RWPE2 (cell line): Measurements from ENCODE around the gene PIK3CD.

ENCODE experiments used
- ATAC-seq: fragments of 200-7000 bp; cut with Tn5 transposase; 3 replicates; pipeline ENCODE4 v1.9.1; 2021; ENCODE audit warnings: low read depth
- DNase-seq: peaks from one replicate; pipeline ENCODE4 v3.0.0-alpha.2; 2020; ENCODE audit warnings: low spot score
- H3K27ac ChIP-seq: fragments of 450-650 bp; 2 replicates; pipeline ENCODE4 v1.5.1; 2017; ENCODE audit warnings: mild to moderate bottlenecking; ENCODE audit not compliant: poor library complexity, severe bottlenecking
- H3K27me3 ChIP-seq: fragments of 250-450 bp; sonication (Bioruptor Pico); 2 replicates; pipeline ENCODE4 v1.5.1; 2021; ENCODE audit warnings: mild to moderate bottlenecking, moderate library complexity; ENCODE audit not compliant: insufficient read depth, poor library complexity, severe bottlenecking
- H3K36me3 ChIP-seq: fragments of 250-450 bp; sonication (Bioruptor Pico); 2 replicates; pipeline ENCODE4 v1.5.1; 2020; ENCODE audit warnings: low read depth, mild to moderate bottlenecking, moderate library complexity
- H3K4me1 ChIP-seq: fragments of 250-450 bp; sonication (Bioruptor Pico); 2 replicates; pipeline ENCODE4 v1.5.1; 2021; ENCODE audit warnings: mild to moderate bottlenecking, moderate library complexity; ENCODE audit not compliant: insufficient read depth, poor library complexity, severe bottlenecking
- H3K4me3 ChIP-seq: fragments of 250-450 bp; sonication (Bioruptor Pico); 2 replicates; pipeline ENCODE4 v1.5.1; 2021; ENCODE audit warnings: mild to moderate bottlenecking, moderate library complexity; ENCODE audit not compliant: severe bottlenecking
- H3K9me3 ChIP-seq: fragments of 250-450 bp; sonication (Bioruptor Pico); 2 replicates; pipeline ENCODE4 v1.5.1; 2021; ENCODE audit warnings: mild to moderate bottlenecking, moderate library complexity; ENCODE audit not compliant: severe bottlenecking
- TF ChIP-seq, protein P1 (sequence below): fragments of 450-650 bp; IDR thresholded peaks from one replicate; pipeline ENCODE4 v1.5.1; 2017; ENCODE audit warnings: mild to moderate bottlenecking, moderate library complexity; ENCODE audit not compliant: poor library complexity, severe bottlenecking

PIK3CD gene

DNA sequence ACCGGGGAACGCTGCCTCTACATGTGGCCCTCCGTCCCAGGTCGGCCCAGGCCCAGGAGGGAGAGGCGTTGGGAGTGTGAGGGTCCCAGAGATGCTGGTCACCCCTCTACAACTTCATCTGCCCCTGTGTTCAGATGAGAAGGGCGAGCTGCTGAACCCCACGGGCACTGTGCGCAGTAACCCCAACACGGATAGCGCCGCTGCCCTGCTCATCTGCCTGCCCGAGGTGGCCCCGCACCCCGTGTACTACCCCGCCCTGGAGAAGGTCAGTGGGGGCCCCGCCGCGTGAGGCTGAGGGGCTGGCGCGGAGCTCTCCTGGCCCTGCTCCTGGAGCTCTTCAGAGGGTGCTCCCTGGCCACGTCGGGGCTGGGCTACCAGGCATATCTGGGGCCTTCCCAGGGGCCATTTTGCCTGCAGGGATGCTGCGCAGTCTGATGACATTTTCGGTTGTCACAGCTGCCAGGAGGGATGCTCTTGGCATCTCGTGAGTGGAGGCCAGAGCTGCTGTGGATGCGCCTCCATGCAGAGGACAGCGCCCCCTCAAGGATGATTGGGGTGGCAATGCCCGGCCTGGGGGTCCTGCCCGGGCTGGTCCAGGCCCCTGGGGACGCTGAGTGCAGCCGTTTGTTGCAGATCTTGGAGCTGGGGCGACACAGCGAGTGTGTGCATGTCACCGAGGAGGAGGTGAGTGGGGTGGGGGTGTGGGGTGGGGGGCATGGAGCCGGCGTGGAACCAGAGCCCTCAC is 68.6 kb downstream of the PIK3CD start:
- DNase-seq (no peak), ATAC-seq (no peak)
- Histone ChIP-seq H3K4me1 (no peaks in the 10 kb centered on the region), H3K27ac (no peak overlapping the region), H3K27me3 (no peaks in the 10 kb centered on the region), H3K9me3 (no peaks in the 10 kb centered on the region), H3K36me3 (peaks cover 37% of the 10 kb centered on the region), H3K4me3 (no peak overlapping the region)
- TF ChIP-seq, protein P1, sequence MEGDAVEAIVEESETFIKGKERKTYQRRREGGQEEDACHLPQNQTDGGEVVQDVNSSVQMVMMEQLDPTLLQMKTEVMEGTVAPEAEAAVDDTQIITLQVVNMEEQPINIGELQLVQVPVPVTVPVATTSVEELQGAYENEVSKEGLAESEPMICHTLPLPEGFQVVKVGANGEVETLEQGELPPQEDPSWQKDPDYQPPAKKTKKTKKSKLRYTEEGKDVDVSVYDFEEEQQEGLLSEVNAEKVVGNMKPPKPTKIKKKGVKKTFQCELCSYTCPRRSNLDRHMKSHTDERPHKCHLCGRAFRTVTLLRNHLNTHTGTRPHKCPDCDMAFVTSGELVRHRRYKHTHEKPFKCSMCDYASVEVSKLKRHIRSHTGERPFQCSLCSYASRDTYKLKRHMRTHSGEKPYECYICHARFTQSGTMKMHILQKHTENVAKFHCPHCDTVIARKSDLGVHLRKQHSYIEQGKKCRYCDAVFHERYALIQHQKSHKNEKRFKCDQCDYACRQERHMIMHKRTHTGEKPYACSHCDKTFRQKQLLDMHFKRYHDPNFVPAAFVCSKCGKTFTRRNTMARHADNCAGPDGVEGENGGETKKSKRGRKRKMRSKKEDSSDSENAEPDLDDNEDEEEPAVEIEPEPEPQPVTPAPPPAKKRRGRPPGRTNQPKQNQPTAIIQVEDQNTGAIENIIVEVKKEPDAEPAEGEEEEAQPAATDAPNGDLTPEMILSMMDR, result no peak

DNA sequence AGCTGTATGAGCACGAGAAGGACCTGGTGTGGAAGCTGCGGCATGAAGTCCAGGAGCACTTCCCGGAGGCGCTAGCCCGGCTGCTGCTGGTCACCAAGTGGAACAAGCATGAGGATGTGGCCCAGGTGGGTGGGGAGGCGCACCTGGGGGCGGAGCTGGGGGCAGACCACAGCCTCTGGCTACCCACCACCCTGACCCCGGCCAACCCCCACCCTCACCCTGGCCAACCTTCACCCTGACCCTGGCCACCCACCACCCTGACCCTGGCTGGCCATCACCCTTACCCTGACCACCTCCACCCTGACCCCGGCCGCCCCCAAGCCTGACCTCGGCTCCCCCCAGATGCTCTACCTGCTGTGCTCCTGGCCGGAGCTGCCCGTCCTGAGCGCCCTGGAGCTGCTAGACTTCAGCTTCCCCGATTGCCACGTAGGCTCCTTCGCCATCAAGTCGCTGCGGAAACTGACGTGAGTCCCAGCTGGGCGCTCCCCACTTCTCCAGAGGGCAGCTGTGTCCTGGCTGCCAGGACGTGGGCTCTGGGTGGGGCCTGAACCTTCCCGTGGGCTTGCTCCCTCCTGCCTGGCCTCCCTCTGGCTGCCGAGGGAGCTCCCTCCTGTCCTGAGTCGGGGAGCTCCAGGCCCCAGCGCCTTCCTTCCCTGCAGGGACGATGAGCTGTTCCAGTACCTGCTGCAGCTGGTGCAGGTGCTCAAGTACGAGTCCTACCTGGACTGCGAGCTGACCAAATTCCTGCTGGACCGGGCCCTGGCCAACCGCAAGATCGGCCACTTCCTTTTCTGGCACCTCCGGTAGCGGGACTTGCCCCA is 69.5 kb downstream of the PIK3CD start:
- H3K27ac ChIP-seq, result no peak overlapping the region
- no peaks in the 10 kb centered on the region for H3K9me3 ChIP-seq
- no peak overlapping the region for H3K4me3 ChIP-seq
- ATAC-seq (no peak), DNase-seq (no peak)
- TF ChIP-seq, protein P1, result no peak
- no peaks in the 10 kb centered on the region for H3K4me1 ChIP-seq
- H3K27me3 ChIP-seq, result no peaks in the 10 kb centered on the region
- H3K36me3 ChIP-seq, result peaks cover 43% of the 10 kb centered on the region

GRCh38 chr1:9721606-9722377 is 70.3 kb downstream of the PIK3CD start:
- DNase-seq (no peak), ATAC-seq (no peak)
- Histone ChIP-seq H3K27me3 (no peaks in the 10 kb centered on the region), H3K9me3 (no peaks in the 10 kb centered on the region), H3K4me1 (no peaks in the 10 kb centered on the region), H3K4me3 (no peak overlapping the region), H3K27ac (no peak overlapping the region), H3K36me3 (peaks cover 48% of the 10 kb centered on the region)
- TF ChIP-seq, protein P1, result peak; percentile 41

DNA sequence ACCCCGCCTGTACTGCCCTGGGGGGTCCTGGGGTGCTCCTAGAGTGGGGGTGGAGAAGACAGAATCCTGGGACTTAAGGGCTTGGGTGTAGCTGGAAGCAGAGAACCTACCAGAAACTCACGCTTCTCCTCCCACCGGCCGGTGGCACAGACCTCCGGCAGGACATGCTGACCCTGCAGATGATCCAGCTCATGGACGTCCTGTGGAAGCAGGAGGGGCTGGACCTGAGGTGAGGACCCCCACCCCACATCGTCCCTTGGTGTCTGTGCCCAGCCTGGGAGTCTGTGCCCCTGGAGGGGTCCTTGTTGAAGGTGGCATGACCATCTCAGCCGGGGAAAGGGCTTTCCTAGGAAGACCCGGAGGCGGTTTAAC is 70.8 kb downstream of the PIK3CD start:
- no peaks in the 10 kb centered on the region for H3K27me3 ChIP-seq
- H3K9me3 ChIP-seq, result no peaks in the 10 kb centered on the region
- H3K36me3 ChIP-seq, result peaks cover 51% of the 10 kb centered on the region
- H3K4me3 ChIP-seq, result no peak overlapping the region
- no peak for ATAC-seq
- no peak overlapping the region for H3K27ac ChIP-seq
- no peaks in the 10 kb centered on the region for H3K4me1 ChIP-seq
- DNase-seq, result no peak
- TF ChIP-seq, protein P1, result no peak
